ENCODE data around the gene KIAA1328. TPM values are rescaled to one million over a fixed set of nuclear protein-coding genes. Genes with fewer than 3 reads are reported as not detected.

Gene KIAA1328
- total RNA-seq, 6 experiments from 2014 or later = 2.0 to 4.5 (median 2.9) TPM

DNA sequence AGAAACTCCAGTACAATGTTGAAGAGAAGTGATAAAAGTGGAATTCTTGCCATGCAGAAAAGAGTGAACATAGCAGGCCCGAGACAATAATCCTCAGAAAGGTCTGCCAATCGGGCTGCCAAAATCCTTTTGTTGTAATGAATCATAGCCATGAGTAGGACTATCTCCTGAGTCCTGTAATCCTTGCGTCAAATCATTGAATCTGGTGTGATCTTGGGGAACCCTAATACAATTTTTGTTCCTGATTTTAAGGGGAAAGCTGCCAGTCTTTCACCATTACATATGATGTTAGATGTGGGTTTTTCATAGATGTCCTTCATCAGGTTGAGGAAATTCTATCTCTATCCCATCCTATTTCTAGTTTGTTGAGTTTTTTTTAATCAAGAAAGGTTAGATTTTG, 2.4 kb upstream of the KIAA1328 start:
- H3K27me3 ChIP-seq = no peaks in the 10 kb centered on the region
- WGBS (ENCODE audit: insufficient coverage, low coverage, low lambda C conversion rate, missing lambda C conversion rate) = 97% methylated on average over 3 of the region's 3 CpGs
- TF ChIP-seq POLR2A (IDR thresholded peaks at IDR 0.05) = no peak
- TF ChIP-seq, protein P1, sequence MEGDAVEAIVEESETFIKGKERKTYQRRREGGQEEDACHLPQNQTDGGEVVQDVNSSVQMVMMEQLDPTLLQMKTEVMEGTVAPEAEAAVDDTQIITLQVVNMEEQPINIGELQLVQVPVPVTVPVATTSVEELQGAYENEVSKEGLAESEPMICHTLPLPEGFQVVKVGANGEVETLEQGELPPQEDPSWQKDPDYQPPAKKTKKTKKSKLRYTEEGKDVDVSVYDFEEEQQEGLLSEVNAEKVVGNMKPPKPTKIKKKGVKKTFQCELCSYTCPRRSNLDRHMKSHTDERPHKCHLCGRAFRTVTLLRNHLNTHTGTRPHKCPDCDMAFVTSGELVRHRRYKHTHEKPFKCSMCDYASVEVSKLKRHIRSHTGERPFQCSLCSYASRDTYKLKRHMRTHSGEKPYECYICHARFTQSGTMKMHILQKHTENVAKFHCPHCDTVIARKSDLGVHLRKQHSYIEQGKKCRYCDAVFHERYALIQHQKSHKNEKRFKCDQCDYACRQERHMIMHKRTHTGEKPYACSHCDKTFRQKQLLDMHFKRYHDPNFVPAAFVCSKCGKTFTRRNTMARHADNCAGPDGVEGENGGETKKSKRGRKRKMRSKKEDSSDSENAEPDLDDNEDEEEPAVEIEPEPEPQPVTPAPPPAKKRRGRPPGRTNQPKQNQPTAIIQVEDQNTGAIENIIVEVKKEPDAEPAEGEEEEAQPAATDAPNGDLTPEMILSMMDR (IDR thresholded peaks at IDR 0.05) = no peak

DNA sequence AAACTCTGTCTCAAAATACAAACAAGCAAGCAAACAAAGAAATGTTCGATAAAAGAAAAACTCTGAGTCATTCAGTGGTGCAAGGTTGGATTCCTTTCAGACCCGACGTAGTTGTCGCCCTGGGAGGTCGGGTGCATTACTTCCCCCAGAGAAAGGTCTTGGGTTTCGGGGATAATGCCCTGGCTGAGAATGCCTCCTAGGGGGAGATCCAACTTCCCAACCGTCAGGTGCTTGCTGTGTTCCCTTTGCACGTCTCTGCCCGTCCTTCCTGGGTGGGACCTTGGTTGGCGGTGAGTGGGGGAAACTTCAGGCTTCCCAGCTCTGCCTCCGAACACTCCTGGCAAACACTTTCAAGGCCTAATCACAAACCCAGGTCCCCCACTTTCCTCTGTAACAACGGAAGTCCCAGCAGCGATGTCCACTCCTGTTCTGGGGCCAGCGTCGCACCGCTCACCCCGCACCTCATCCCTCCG, 734 bp upstream of the KIAA1328 start:
- TF ChIP-seq POLR2A (IDR thresholded peaks at IDR 0.05) = no peak
- TF ChIP-seq, protein P1 (IDR thresholded peaks at IDR 0.05) = no peak
- H3K9me3 ChIP-seq = no peaks in the 10 kb centered on the region
- peak overlapping the region; percentile 50 to 81 (median 61) for H3K27ac ChIP-seq
- 2% methylated on average over 13 of the region's 18 CpGs for WGBS (ENCODE audit: insufficient coverage, low coverage, low lambda C conversion rate, missing lambda C conversion rate)
- peaks cover 0 to 7% (median 0%) of the 10 kb centered on the region in 4 donors for H3K4me1 ChIP-seq
- no peaks in the 10 kb centered on the region for H3K36me3 ChIP-seq
- intact Hi-C loops (cut with DNase I) = no loop called here
- DNase-seq (peak in 1 of 3 donors; percentile 38), ATAC-seq (peak; percentile 17 to 37 (median 32))
- H3K4me3 ChIP-seq = peak overlapping the region; percentile 76 to 97 (median 85)
- no peaks in the 10 kb centered on the region for H3K27me3 ChIP-seq

More for the DNA sequence above, 2.4 kb upstream of the KIAA1328 start:
- no peak overlapping the region for H3K4me3 ChIP-seq
- DNase-seq (no peak), ATAC-seq (no peak)
- peaks cover 0 to 7% (median 0%) of the 10 kb centered on the region in 4 donors for H3K4me1 ChIP-seq
- intact Hi-C loops (cut with DNase I) = no loop called here
- H3K9me3 ChIP-seq = no peaks in the 10 kb centered on the region
- no peaks in the 10 kb centered on the region for H3K36me3 ChIP-seq
- no peak overlapping the region for H3K27ac ChIP-seq

DNA sequence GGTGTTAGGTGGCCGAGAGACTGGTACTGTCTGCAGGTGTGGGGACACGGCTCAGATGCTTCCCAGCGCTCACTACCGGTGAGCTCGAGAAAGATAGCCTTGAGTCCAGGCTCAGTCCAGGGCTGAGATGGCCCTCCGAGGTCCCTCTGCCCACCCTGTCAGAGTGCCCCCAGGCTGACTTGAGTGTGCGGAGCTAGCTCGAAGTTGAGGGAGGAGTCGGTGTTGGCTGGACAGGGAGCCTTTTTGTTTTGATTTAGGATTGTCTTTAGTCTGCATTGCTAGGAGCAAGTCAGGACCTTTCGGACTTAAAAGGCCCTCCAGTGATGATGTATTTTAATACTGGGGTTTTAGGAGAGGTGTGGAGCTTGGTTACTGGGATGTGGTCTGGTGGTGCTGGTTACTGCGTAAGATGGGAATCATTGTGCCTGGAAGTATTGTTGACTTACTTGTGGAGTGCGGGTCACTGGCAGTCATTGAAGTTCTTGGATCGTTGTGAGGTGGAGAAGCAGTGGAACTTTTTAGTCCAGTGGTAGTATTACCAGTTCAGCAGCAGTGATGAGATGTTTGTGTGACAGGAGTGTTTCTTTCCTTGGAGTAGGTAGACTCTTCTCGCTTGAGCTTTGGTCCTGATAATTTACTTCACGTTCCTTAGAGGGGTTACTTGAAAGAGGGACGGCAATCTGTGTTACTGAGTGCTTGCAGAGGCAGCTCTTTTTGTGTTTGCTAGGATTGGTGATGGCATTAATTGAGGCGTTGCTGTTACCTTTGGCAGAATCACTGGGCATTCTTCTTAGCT, 633 bp downstream of the KIAA1328 start:
- DNase-seq = no peak
- 11% methylated on average over 16 of the region's 17 CpGs for WGBS (ENCODE audit: insufficient coverage, low coverage, low lambda C conversion rate, missing lambda C conversion rate)
- intact Hi-C loops (cut with DNase I) = no loop called here
- no peak for ATAC-seq
- H3K4me3 ChIP-seq = peak overlapping the region; percentile 76 to 97 (median 85)
- TF ChIP-seq, protein P1 (IDR thresholded peaks at IDR 0.05) = peak in 1 of 4 donors; percentile 3
- no peak for TF ChIP-seq POLR2A (IDR thresholded peaks at IDR 0.05)
- no peaks in the 10 kb centered on the region for H3K9me3 ChIP-seq
- peak overlapping the region; percentile 49 to 81 (median 61) for H3K27ac ChIP-seq
- H3K4me1 ChIP-seq = peaks cover 0 to 7% (median 0%) of the 10 kb centered on the region in 4 donors
- H3K36me3 ChIP-seq = no peaks in the 10 kb centered on the region
- H3K27me3 ChIP-seq = no peaks in the 10 kb centered on the region

DNA sequence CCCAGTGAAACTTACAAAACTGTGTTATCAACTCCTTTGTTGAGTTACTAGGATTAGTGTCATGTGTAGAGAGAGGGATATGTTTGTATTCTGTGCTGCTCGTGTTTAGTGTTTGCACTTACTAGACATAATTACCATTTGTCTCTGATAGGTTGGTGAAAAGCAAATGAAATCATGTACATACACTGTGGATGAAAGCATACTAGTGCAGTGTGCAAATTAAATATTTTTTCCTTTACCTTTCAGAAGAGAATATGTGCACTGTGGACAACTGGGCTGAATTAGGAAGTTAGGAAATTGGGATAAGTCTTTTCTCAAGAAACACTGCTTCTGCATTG, 1.2 kb downstream of the KIAA1328 start:
- intact Hi-C loops (cut with DNase I) = no loop called here

More for the DNA sequence above, 1.2 kb downstream of the KIAA1328 start:
- H3K36me3 ChIP-seq = no peaks in the 10 kb centered on the region
- H3K4me3 ChIP-seq = no peak overlapping the region
- H3K27ac ChIP-seq = no peak overlapping the region
- H3K4me1 ChIP-seq = peaks cover 0 to 7% (median 0%) of the 10 kb centered on the region in 4 donors
- H3K9me3 ChIP-seq = no peaks in the 10 kb centered on the region
- TF ChIP-seq, protein P1 (IDR thresholded peaks at IDR 0.05) = no peak
- DNase-seq = no peak
- 68% methylated on average over 1 of the region's 1 CpG for WGBS (ENCODE audit: insufficient coverage, low coverage, low lambda C conversion rate, missing lambda C conversion rate)
- no peak for ATAC-seq
- H3K27me3 ChIP-seq = no peaks in the 10 kb centered on the region

Measured in right lobe of liver (tissue), 6 donors.